Bone marrow (tissue), 2 donors: Measurements from ENCODE around the gene ITSN2.

Experiments
- DNase-seq, 2 donors: peaks; one replicate each; lab custom pipeline; 2025; lab: John Stamatoyannopoulos, UW

ITSN2 gene

DNA sequence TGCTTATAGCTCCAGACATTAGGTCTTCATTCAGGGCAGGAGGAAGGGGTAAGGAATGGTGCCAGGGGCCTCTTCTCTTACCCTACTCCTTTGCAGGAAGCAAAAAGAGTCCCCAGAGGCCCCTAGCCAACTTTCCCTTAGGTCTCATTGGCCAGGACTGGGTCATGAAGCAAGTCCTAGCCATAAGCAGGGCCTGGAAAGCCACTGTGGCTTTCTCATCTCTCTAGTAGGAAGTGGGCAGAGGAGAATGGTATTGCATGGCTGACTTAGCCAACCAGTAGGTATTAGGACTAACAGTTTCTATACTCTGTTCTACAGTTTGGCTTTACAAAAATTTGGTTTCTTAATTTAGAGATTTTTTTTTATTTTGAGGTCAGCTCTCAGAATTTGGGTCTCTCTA, 180.7 kb downstream of the ITSN2 start:
- DNase-seq, result no peak

DNA sequence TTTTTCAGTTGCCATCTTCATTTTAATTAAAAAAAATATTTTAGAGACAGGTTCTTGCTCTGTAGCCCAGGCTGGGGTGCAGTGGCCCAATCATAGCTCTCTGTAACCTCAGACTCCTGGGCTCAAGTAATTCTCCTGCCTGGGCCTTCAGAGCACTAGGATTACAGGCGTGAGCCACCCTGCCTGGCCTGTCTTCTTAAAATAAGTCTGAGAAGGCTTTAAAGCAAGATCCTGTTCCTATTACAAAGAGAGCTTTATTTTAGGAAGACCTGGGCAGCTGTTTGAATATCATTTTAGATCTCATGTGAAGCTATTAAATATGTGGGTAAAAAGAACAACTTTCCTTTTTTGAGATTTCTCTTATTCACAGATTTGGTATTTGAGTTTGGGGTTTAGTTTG, 184.0 kb downstream of the ITSN2 start:
- DNase-seq, result no peak

DNA sequence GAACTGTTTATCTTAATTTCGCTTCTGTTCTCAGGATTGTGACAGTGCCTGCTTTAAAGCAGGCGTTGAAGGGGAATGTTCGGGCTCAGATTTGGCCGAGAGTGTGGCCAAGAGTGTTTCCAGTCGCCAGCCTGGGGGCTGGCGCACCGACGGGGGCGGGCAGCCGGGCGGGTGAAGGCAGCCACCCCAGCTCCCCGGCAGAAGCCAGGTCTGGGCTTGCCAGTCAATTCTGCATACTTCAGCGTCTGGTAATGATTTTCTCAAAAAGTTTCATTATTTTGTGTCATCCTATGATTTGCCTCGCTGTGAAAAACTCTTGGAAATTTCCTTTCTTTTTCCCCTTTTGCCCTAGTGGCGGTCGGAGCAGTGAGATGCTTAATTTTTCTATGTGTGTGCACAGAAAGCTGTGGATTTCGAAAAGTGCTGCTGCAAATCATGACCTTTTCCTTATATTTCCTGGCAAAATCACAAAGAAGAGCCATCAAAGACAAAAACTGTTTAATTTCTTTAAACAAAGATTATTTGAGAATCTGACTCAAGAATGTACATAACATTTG, 184.6 kb downstream of the ITSN2 start:
- no peak for DNase-seq

DNA sequence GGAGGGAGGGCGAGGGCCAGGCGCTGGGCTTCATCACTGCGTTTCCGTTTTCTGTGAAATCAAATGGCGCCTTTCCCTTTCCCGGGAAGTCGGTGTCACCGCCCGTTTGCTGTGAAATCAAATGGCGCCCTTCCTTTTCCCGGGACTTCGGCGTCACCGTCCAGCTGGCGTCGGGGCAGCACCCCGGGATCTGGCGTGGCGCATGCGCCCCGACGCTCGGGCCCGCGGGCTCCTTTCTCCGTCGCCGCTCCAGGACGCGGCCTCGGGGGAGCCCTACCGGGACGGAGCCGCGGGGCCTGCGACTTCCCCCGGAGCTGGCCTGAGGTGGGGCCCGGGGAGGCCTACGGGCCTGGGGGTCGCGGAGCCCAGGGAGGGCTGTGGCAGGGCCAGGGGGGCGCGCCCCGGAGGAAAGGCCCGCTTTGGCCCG, 185.5 kb downstream of the ITSN2 start, which contains the start of gene FAM228A:
Gene FAM228A, plus strand, starts transcription at position 203 of the 427 bp plus-strand sequence. CDS start 428 bp downstream, outside the sequence.
- DNase-seq, result no peak

DNA sequence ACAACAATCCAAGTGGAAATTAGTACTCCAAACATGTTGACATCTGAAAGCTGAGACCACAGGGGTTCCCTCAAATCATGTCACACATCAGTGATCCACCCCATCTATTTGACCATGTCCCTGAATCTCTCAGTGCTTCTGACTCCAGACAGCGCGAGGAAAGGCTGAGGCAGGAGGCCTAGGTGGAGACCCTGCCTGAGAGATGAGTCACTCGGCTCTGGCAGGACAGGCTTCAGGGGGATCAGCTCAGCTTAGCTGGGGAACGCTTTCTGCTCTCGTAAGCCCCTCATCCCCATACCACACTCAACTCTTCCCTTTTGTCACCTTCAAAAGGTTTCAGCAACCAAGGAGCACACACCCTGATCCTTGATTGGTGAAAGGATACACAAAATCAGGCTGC, 191.3 kb downstream of the ITSN2 start:
- DNase-seq, result no peak

DNA sequence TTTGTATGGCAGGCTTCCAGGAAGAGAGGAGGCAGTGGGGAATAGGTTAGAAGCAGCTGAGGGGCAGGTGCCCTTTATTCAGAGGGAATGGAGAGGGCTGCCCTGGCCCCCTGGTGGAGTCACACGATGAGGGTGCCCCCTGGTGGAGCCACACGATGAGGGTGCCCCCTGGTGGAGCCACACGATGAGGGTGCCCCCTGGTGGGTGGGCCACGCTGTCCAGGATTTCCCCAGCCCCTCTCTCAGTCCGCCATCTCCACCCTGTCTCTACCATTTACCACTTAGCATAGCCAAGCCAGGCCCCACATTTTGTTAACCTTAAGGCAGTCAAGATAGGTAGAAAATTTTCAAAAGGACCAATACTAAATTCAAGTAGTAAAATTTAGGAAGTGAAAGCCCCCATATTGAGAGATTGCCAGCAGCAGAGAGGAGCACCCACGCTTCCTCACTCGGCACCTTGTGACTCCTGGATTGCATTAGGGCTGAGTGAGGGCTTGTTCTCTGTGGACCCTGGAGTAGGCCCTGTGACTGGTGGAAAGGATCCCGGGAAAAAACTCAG, 195.8 kb downstream of the ITSN2 start:
- DNase-seq, result peak in 1 of 2 donors; percentile 28

DNA sequence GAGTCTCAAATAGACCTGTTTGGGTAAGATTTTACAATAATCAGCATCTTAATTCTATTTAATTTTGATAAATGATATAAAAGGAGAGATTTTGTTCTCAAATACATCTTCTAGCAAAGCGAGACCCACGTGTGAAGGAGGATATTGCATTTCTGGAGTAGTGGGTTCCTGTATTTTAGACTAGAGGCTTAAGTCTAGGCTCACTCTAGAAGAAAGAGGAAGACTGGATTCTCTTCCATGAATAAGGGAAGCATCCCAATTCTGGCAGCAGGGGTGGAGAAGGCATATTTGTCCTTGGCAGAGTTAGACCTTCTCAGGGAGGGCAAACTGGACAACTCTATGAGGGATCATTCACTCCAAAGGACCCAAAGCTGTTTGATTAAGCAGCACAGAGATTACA, 196.7 kb downstream of the ITSN2 start:
- no peak for DNase-seq

DNA sequence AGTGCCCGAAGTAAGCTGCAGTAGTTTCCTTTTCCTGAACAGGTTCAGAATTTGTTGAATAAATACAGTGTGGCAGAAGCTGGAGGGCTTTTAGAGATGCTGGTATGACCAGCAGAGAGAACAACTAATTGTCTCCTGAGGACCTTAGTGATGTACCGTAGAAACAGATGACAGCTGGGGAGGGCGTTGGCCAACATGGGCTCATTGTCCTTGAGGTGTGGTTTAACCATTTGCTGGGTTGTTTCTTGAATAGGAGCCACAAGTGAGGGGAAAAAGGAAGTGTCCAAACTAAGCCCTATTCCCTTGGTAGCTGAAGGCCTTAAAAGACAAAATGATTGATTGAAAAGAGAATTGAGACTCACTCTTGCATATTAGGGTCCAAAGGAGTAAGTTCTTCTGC, 197.2 kb downstream of the ITSN2 start:
- no peak for DNase-seq

DNA sequence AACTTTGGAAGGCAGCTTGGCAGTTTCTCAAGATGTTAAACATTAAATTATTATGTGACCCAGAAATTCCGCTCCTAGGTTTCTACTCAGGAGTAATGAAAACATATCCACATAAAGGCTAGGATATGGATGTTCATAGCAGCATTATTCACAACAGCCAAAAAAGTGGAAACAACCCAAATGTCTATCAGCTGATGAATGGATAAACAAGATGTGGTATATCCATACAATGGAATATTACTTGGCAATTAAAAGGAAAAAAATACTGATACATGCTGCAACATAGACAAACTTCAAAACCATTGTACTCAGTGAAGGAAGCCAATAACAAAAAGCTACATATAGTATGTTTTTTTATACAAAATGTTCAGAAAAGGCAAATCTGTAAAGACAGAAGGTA, 197.8 kb downstream of the ITSN2 start:
- no peak for DNase-seq

DNA sequence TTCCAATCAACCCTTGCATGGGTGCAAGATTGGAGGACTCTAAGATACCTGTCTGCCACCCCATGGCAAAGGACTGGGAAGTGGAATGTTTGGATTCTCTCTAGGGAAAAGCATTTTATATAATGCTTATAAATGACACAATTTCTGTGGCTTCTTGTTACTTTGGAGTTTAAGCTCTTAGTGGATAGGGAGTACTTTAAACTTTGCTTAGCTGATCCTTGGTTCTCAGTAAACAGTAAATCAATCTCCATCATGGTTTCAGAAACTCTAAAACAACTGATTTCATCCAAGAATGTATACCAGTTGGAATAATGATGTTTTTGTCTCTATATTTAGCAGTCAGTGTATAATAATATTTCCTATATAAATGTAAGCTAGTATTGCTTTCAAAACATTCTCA, 199.6 kb downstream of the ITSN2 start:
- no peak for DNase-seq

DNA sequence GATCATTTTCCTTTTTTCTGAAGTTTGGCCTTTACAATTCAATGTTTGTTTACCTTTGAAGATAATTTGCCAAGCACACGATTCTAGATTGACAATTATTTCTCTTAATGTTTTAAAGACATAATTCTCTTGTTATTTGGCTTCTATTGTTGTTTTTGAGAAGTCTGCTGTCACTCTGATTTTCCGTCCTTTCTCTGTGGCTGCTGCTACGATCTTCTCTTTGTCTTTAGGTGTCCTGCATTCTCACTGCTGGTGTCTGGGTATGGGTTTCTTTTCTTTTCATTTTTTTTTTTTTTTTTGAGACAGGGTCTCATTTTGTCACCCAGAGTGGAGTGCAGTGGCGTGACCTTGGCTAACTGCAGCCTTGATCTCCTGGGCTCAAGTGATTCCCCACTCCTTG, 200.6 kb downstream of the ITSN2 start:
- DNase-seq, result no peak

DNA sequence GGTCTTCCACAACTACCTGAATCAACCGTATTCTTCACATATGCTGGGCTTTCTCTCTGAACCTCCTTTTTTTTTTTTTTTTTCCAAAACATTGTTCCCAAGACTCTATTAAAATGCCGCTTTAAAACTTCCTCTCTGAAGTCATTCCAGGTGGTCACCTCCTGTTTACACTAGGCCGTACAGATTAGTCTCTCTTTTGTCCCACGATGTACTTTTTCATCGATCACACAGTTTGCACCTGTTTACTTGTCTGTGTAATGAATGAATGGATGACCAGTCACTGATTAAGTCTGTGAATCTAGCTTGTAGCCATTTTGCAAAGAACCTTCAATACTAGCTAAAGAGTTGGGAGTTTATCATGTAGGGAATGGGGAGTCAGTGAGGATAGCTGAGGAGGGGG, 202.2 kb downstream of the ITSN2 start:
- DNase-seq, result no peak

DNA sequence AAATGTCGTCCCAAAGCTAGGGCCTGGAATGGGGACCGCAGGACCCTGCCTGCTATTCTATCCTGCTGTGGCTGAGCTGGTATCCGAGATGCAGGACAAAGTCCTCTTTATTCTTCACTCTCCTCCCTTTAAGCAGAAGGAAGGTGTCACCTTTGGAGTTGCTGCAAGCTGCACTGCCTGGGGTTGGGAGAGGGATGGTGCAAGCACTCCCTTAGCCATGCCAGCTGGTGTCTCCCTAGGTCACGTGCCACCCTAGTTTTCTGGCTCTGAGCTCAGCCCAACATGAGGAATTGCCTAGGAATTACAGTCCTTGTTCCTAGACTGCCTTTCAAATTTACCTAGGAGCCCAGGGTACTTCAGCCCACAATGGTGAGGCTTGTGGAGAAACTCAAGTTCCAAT, 206.9 kb downstream of the ITSN2 start:
- DNase-seq, result no peak
